NCI-H2196 (cell line): ENCODE data around the gene NUDT22.
A peak's percentile ranks its signal among the peaks of the same experiment; 100 is the strongest.
"Not testable (repeated sequence)": the region's sequence is repeated elsewhere in the genome, so short reads cannot be mapped to it uniquely, and the experiment has no call there.

Source experiments
- DNase-seq: peaks from one replicate; lab custom pipeline; 2025; ENCODE audit not compliant: unreplicated experiment; lab: John Stamatoyannopoulos, UW

The NUDT22 gene

GRCh38 chr11:64241491-64242374, 15.7 kb downstream of the NUDT22 start:
- DNase-seq, result peak; percentile 19

GRCh38 chr11:64243236-64243854, 17.3 kb downstream of the NUDT22 start:
- DNase-seq, result no peak

- DNase-seq, result no peak
Observed at GRCh38 chr11:64244107-64244506, 18.0 kb downstream of the NUDT22 start.

- no peak for DNase-seq
Observed at GRCh38 chr11:64244966-64245365, 18.9 kb downstream of the NUDT22 start.

- peak; percentile 52 for DNase-seq
Observed at GRCh38 chr11:64245401-64245796, 19.3 kb downstream of the NUDT22 start.

GRCh38 chr11:64245797-64246620, 19.9 kb downstream of the NUDT22 start:
- peak; percentile 62 for DNase-seq

- DNase-seq, result not testable (repeated sequence)
Observed at GRCh38 chr11:64246621-64246870, 20.5 kb downstream of the NUDT22 start.

- peak; percentile 87 for DNase-seq
Observed at GRCh38 chr11:64246871-64247728, 21.0 kb downstream of the NUDT22 start, which contains the start of gene PPP1R14B. Gene PPP1R14B (minus strand): TSS chr11:64246943. CDS start chr11:64246673, 270 bp downstream.

GRCh38 chr11:64247729-64248531, 21.9 kb downstream of the NUDT22 start:
- no peak for DNase-seq

GRCh38 chr11:64248578-64248977, 22.5 kb downstream of the NUDT22 start:
- no peak for DNase-seq

GRCh38 chr11:64249038-64249437, 23.0 kb downstream of the NUDT22 start:
- DNase-seq, result no peak

GRCh38 chr11:64249563-64250414, 23.7 kb downstream of the NUDT22 start:
- DNase-seq, result no peak

GRCh38 chr11:64250415-64251015, 24.4 kb downstream of the NUDT22 start:
- DNase-seq, result peak; percentile 22

GRCh38 chr11:64251016-64251752, 25.1 kb downstream of the NUDT22 start, which contains the start of gene PLCB3:
Gene PLCB3 (plus strand): TSS chr11:64251530. CDS start chr11:64251650, 120 bp downstream.
- peak; percentile 59 for DNase-seq

GRCh38 chr11:64251753-64252002, 25.6 kb downstream of the NUDT22 start:
- no peak for DNase-seq

GRCh38 chr11:64252003-64252872, 26.2 kb downstream of the NUDT22 start:
- DNase-seq, result no peak

GRCh38 chr11:64253043-64253442, 27.0 kb downstream of the NUDT22 start:
- no peak for DNase-seq
